IMR-90 (cell line): ENCODE results near the gene DNAJB4.
A peak's percentile ranks its signal among the peaks of the same experiment; 100 is the strongest.

Experiments
- CEBPB ChIP-seq: IDR thresholded peaks from 2 replicates; pipeline ENCODE4 v1.6.1; 2012; ENCODE audit warnings: low read depth, low read length, improper control_type of control experiment
- FOS ChIP-seq: fragments of 150-350 bp; IDR thresholded peaks from 2 replicates; pipeline ENCODE4 v1.6.1; 2016; ENCODE audit warnings: low read depth, low read length
- MAFK ChIP-seq: IDR thresholded peaks from 2 replicates; pipeline ENCODE4 v1.6.1; 2012; ENCODE audit warnings: low read depth, low read length, improper control_type of control experiment
- MAZ ChIP-seq: IDR thresholded peaks from 2 replicates; pipeline ENCODE4 v1.6.1; 2012; ENCODE audit warnings: low read depth, mild to moderate bottlenecking, low read length, improper control_type of control experiment, moderate library complexity, borderline replicate concordance
- MXI1 ChIP-seq: IDR thresholded peaks from 2 replicates; pipeline ENCODE4 v1.6.1; 2012; ENCODE audit warnings: low read depth, mild to moderate bottlenecking, low read length, moderate library complexity, borderline replicate concordance
- POLR2A ChIP-seq: IDR thresholded peaks from 2 replicates; pipeline ENCODE4 v1.6.1; 2012; ENCODE audit warnings: mild to moderate bottlenecking, low read depth, low read length
- RAD21 ChIP-seq: IDR thresholded peaks from 2 replicates; pipeline ENCODE4 v1.6.1; 2012; ENCODE audit warnings: low read length, improper control_type of control experiment
- RFX5 ChIP-seq: IDR thresholded peaks from 2 replicates; pipeline ENCODE4 v1.8.0; 2012; ENCODE audit warnings: low read depth, mild to moderate bottlenecking, low read length, moderate library complexity
- SMC3 ChIP-seq: fragments of 150-350 bp; IDR thresholded peaks from 2 replicates; pipeline ENCODE4 v1.6.1; 2016; ENCODE audit warnings: low read depth, mild to moderate bottlenecking, antibody characterized with exemption, low read length, moderate library complexity
- TF ChIP-seq, protein P1 (sequence below): conservative IDR thresholded peaks from 2 replicates; pipeline ENCODE4 v1.5.1; 2012; ENCODE audit warnings: mild to moderate bottlenecking, low read depth, low read length, improper control_type of control experiment
- TF ChIP-seq, protein P2 (sequence below): fragments of 150-350 bp; IDR thresholded peaks from 2 replicates; pipeline ENCODE4 v1.6.1; 2017; ENCODE audit warnings: mild to moderate bottlenecking, antibody characterized with exemption, low read length, low read depth
- TF ChIP-seq, protein P3 (sequence below): fragments of 150-350 bp; IDR thresholded peaks from 2 replicates; pipeline ENCODE4 v1.6.1; 2016; ENCODE audit warnings: low read depth, mild to moderate bottlenecking, low read length, moderate library complexity, borderline replicate concordance

DNA sequence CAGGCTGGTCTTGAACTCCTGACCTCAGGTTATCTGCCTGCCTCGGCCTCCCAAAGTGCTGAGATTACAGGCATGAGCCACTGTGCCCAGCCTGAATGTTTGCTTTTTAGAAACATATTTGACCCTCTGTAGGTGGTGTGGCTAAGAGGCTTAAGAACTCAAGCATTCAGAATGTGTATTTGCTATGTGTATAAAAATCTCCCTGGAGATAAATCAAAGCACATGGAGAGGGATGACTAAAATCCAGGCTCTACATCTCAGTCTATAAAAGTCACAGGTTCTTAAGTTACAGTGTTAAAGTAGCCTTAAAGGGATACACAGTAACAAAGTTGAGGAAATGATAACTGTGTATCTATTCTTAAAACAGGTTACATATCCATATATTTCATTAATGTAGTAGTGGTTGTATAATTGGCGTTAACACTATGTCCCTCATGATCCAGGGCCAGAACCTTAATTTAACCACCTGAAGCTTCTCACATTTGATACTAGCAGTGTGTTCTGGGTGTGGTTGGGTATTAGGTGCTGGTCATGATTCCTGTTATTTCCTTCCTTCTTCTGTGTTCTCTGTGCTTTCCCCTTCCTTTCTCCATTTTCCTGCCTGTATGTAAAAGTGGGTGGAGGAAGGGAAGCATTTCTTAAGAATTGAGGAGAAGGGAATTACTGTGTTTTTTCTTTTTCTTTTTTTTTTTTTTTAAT, 57.2 kb downstream of the DNAJB4 start:
- TF ChIP-seq, protein P1, sequence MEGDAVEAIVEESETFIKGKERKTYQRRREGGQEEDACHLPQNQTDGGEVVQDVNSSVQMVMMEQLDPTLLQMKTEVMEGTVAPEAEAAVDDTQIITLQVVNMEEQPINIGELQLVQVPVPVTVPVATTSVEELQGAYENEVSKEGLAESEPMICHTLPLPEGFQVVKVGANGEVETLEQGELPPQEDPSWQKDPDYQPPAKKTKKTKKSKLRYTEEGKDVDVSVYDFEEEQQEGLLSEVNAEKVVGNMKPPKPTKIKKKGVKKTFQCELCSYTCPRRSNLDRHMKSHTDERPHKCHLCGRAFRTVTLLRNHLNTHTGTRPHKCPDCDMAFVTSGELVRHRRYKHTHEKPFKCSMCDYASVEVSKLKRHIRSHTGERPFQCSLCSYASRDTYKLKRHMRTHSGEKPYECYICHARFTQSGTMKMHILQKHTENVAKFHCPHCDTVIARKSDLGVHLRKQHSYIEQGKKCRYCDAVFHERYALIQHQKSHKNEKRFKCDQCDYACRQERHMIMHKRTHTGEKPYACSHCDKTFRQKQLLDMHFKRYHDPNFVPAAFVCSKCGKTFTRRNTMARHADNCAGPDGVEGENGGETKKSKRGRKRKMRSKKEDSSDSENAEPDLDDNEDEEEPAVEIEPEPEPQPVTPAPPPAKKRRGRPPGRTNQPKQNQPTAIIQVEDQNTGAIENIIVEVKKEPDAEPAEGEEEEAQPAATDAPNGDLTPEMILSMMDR = no peak
- TF ChIP-seq POLR2A (no peak), RFX5 (no peak), MAFK (no peak), CEBPB (no peak), FOS (no peak), MAZ (no peak), RAD21 (0 out of 2 replicates have a peak, but pooled peaks have one; percentile 21), SMC3 (no peak), MXI1 (0 out of 2 replicates have a peak, but pooled peaks have one; percentile 39)
- TF ChIP-seq, protein P2, sequence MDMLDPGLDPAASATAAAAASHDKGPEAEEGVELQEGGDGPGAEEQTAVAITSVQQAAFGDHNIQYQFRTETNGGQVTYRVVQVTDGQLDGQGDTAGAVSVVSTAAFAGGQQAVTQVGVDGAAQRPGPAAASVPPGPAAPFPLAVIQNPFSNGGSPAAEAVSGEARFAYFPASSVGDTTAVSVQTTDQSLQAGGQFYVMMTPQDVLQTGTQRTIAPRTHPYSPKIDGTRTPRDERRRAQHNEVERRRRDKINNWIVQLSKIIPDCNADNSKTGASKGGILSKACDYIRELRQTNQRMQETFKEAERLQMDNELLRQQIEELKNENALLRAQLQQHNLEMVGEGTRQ = no peak
- TF ChIP-seq, protein P3, sequence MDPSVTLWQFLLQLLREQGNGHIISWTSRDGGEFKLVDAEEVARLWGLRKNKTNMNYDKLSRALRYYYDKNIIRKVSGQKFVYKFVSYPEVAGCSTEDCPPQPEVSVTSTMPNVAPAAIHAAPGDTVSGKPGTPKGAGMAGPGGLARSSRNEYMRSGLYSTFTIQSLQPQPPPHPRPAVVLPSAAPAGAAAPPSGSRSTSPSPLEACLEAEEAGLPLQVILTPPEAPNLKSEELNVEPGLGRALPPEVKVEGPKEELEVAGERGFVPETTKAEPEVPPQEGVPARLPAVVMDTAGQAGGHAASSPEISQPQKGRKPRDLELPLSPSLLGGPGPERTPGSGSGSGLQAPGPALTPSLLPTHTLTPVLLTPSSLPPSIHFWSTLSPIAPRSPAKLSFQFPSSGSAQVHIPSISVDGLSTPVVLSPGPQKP = no peak
